ENCODE measurements around the gene TRIM22. TPM values are rescaled to one million over a fixed set of nuclear protein-coding genes. Genes with fewer than 3 reads are reported as not detected.
"Not testable (repeated sequence)": the region's sequence is repeated elsewhere in the genome, so short reads cannot be mapped to it uniquely, and the experiment has no call there.

The TRIM22 gene
- total RNA-seq, 1 experiment from 2014 or later = not detected

DNA sequence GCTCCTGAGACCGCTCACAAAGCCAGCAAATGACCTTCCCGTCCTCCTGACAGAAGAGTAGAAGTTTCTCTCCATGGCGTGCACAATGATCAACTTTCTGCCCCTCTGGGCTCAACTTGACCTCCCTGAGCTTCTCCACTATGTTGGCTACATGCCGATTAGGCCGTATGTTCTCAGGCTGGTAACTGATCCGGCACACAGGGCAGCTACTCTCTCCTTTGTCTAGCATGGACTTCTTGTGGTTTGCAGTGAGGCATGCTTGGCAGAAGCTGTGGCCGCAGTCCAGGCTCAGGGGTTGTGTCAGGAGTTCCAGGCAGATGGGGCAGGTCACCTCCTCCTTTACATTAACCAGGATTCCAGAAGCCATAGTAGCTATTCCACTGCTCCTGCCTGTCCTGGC is 9.8 kb upstream of the TRIM22 start:
- POLR2A ChIA-PET (ENCODE audit: low non-redundant PET) = no interaction called here

DNA sequence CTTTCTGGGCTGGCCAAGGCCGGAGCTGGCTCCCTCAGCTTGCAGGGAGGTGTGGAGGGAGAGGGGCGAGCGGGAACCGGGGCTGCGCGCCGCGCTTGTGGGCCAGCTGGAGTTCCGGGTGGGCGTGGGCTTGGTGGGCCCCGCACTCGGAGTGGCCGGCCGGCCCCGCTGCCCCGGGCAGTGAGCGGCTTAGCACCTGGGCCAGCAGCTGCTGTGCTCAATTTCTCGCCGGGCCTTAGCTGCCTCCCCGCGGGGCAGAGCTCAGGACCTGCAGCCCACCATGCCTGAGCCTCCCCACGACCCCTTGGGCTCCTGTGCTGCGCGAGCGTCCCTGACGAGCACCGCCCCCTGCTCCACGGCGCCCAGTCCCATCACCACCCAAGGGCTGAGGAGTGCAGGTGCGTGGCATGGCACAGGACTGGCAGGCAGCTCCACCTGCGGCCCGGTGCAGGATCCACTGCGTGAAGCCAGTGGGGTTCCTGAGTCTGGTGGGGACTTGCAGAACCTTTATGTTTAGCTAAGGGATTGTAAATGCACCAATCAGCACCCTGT is 6.6 kb upstream of the TRIM22 start:
- CTCF ChIA-PET; BruUV-seq (replicated peaks); H3K4me1 ChIP-seq (ENCODE audit: insufficient read depth, low read length, poor library complexity, severe bottlenecking); H3K4me3 ChIP-seq (ENCODE audit: low read depth, low read length, poor library complexity, severe bottlenecking); H3K27me3 ChIP-seq (replicated peaks; ENCODE audit: insufficient read depth, low read depth, low read length, poor library complexity); DNase-seq (ENCODE audit: low spot score); H3K27ac ChIP-seq (ENCODE audit: low read depth, low read length, poor library complexity, severe bottlenecking); intact Hi-C loops (cut with micrococcal nuclease; ENCODE audit: unreplicated experiment); H3K36me3 ChIP-seq (ENCODE audit: insufficient read depth, low read length, poor library complexity, severe bottlenecking); H3K9me3 ChIP-seq (ENCODE audit: low read depth, low read length, poor library complexity, severe bottlenecking); POLR2A ChIA-PET (ENCODE audit: low non-redundant PET): not testable (repeated sequence)

More for the DNA sequence above, 9.8 kb upstream of the TRIM22 start:
- Histone ChIP-seq H3K27ac (ENCODE audit: low read depth, low read length, poor library complexity, severe bottlenecking) (no peak overlapping the region), H3K9me3 (ENCODE audit: low read depth, low read length, poor library complexity, severe bottlenecking) (no peaks in the 10 kb centered on the region), H3K27me3 (replicated peaks; ENCODE audit: insufficient read depth, low read depth, low read length, poor library complexity) (no peaks in the 10 kb centered on the region), H3K36me3 (ENCODE audit: insufficient read depth, low read length, poor library complexity, severe bottlenecking) (peaks cover 8% of the 10 kb centered on the region), H3K4me1 (ENCODE audit: insufficient read depth, low read length, poor library complexity, severe bottlenecking) (no peaks in the 10 kb centered on the region), H3K4me3 (ENCODE audit: low read depth, low read length, poor library complexity, severe bottlenecking) (no peak overlapping the region)
- no TSS peak for BruUV-seq (replicated peaks)
- TF ChIP-seq EZH2 (IDR thresholded peaks at IDR 0.05; ENCODE audit: borderline replicate concordance, low read depth, low read length, poor library complexity, severe bottlenecking) = no peak
- TF ChIP-seq CTCF (conservative IDR thresholded peaks at IDR 0.05; ENCODE audit: low read depth, low read length) = no peak
- no peak for DNase-seq (ENCODE audit: low spot score)
- CTCF ChIA-PET = no interaction called here
- intact Hi-C loops (cut with micrococcal nuclease; ENCODE audit: unreplicated experiment) = no loop called here

DNA sequence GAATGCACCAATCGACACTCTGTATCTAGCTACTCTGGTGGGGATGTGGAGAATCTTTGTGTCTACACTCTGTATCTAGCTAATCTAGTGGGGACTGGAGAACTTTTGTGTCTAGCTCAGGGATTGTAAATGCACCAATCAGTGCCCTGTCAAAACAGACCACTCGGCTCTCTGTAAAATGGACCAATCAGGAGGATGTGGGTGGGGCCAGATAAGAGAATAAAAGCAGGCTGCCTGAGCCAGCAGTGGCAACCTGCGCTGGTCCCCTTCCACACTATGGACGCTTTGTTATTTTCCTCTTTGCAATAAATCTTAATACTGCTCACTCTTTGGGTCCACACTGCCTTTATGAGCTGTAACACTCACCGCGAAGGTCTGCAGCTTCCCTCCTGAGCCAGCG is 6.0 kb upstream of the TRIM22 start:
- H3K4me3 ChIP-seq (ENCODE audit: low read depth, low read length, poor library complexity, severe bottlenecking); intact Hi-C loops (cut with micrococcal nuclease; ENCODE audit: unreplicated experiment); POLR2A ChIA-PET (ENCODE audit: low non-redundant PET); CTCF ChIA-PET; DNase-seq (ENCODE audit: low spot score); H3K36me3 ChIP-seq (ENCODE audit: insufficient read depth, low read length, poor library complexity, severe bottlenecking); H3K4me1 ChIP-seq (ENCODE audit: insufficient read depth, low read length, poor library complexity, severe bottlenecking); H3K27ac ChIP-seq (ENCODE audit: low read depth, low read length, poor library complexity, severe bottlenecking); BruUV-seq (replicated peaks); H3K27me3 ChIP-seq (replicated peaks; ENCODE audit: insufficient read depth, low read depth, low read length, poor library complexity); H3K9me3 ChIP-seq (ENCODE audit: low read depth, low read length, poor library complexity, severe bottlenecking): not testable (repeated sequence)

DNA sequence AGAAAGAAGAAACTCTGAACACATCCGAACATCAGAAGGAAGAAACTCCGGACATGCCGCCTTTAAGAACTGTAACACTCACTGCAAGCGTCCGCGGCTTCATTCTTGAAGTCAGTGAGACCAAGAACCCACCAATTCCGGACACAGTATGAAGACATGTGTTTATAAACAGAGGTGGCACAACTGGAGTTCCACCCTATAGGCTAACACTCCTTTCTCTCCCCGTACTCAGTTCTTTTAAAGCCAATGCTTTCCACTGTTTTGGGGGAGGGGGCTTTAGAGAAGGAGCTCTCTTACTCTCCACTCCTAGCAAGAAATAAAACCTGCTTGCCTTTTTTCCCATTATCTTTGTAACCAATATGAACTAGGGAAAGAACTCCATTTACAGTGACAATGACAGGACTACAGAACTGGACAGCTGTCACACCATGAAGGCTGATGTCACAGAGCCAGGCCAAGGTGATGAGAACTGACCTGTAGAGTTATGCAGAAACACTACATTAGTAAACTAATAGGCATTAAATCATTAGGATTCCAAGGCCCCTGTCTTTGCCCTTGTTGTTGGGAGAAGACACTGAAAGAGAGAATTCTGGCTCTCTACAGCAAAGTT is 5.4 kb upstream of the TRIM22 start:
- H3K27ac ChIP-seq (ENCODE audit: low read depth, low read length, poor library complexity, severe bottlenecking) = peak overlapping the region; percentile 91
- no peaks in the 10 kb centered on the region for H3K4me1 ChIP-seq (ENCODE audit: insufficient read depth, low read length, poor library complexity, severe bottlenecking)
- no peaks in the 10 kb centered on the region for H3K27me3 ChIP-seq (replicated peaks; ENCODE audit: insufficient read depth, low read depth, low read length, poor library complexity)
- BruUV-seq (replicated peaks) = TSS peak; percentile 96
- peak overlapping the region; percentile 51 for H3K4me3 ChIP-seq (ENCODE audit: low read depth, low read length, poor library complexity, severe bottlenecking)
- no peak for DNase-seq (ENCODE audit: low spot score)
- intact Hi-C loops (cut with micrococcal nuclease; ENCODE audit: unreplicated experiment) = no loop called here
- ChIA-PET POLR2A (ENCODE audit: low non-redundant PET) (no interaction called here), CTCF (no interaction called here)
- H3K36me3 ChIP-seq (ENCODE audit: insufficient read depth, low read length, poor library complexity, severe bottlenecking) = no peaks in the 10 kb centered on the region
- no peaks in the 10 kb centered on the region for H3K9me3 ChIP-seq (ENCODE audit: low read depth, low read length, poor library complexity, severe bottlenecking)
- TF ChIP-seq EZH2 (IDR thresholded peaks at IDR 0.05; ENCODE audit: borderline replicate concordance, low read depth, low read length, poor library complexity, severe bottlenecking) (no peak), CTCF (conservative IDR thresholded peaks at IDR 0.05; ENCODE audit: low read depth, low read length) (no peak)

All from A673 (cell line).